NB4 (cell line): ENCODE data around the gene TTLL1.

Source experiments
- CTCF ChIP-seq: IDR thresholded peaks from one replicate; pipeline ENCODE4 v1.5.1; 2012; ENCODE audit warnings: low read depth, low read length
- MAX ChIP-seq: IDR thresholded peaks from 2 replicates; pipeline ENCODE4 v1.6.1; 2011; ENCODE audit warnings: low read depth, low read length
- POLR2A ChIP-seq: IDR thresholded peaks from 2 replicates; pipeline ENCODE4 v1.6.1; 2011; ENCODE audit warnings: mild to moderate bottlenecking; ENCODE audit not compliant: insufficient read length; ENCODE audit errors: extremely low read depth

- TF ChIP-seq CTCF (no peak), MAX (no peak), POLR2A (no peak)
These were observed 81.6 kb downstream of the TTLL1 start for GRCh38 chr22:43007519-43008102.
